GM12878 (cell line): ENCODE results near the gene PCDHGC3.

Source experiments
- GABPA ChIP-seq: IDR thresholded peaks from 2 replicates; pipeline ENCODE4 v1.6.1; 2014; ENCODE audit warnings: antibody characterized with exemption, low read depth, mild to moderate bottlenecking, inconsistent platforms
- JUND ChIP-seq: IDR thresholded peaks from 2 replicates; pipeline ENCODE4 v1.6.1; 2012; ENCODE audit warnings: low read depth, mild to moderate bottlenecking, low read length, improper control_type of control experiment, moderate library complexity
- POLR2A ChIP-seq: IDR thresholded peaks from 2 replicates; pipeline ENCODE4 v1.6.1; 2011; ENCODE audit warnings: low read depth, mild to moderate bottlenecking, low read length
- RAD51 ChIP-seq: fragments of 450-650 bp; IDR thresholded peaks from 2 replicates; pipeline ENCODE4 v1.6.1; 2016; ENCODE audit warnings: moderate library complexity, mild to moderate bottlenecking, inconsistent platforms
- RCOR1 ChIP-seq: conservative IDR thresholded peaks from 2 replicates; pipeline ENCODE4 v1.6.1; 2012; ENCODE audit warnings: low read depth, low read length, improper control_type of control experiment
- RELA ChIP-seq: fragments of 450-650 bp; IDR thresholded peaks from 2 replicates; pipeline ENCODE4 v1.8.0; 2014; ENCODE audit warnings: borderline replicate concordance; ENCODE audit not compliant: partially characterized antibody
- SMC3 ChIP-seq: IDR thresholded peaks from 2 replicates; pipeline ENCODE4 v1.6.1; 2011; ENCODE audit warnings: low read length, improper control_type of control experiment, borderline replicate concordance
- ZNF24 ChIP-seq: fragments of 450-650 bp; IDR thresholded peaks from 2 replicates; pipeline ENCODE4 v1.6.1; 2017; ENCODE audit warnings: antibody characterized with exemption, mild to moderate bottlenecking
- TF ChIP-seq, protein P1 (sequence below), 3 experiments: IDR thresholded peaks in 2 of 3; conservative IDR thresholded peaks in 1 of 3; 2 replicates each; pipeline ENCODE4 v1.5.1; 2011; ENCODE audit warnings: low read depth in 3 of 3, low read length in 3 of 3, mild to moderate bottlenecking in 3 of 3, control low read depth in 2 of 3, moderate library complexity in 2 of 3, inconsistent platforms in 1 of 3, mixed read lengths in 1 of 3; ENCODE audit not compliant: control insufficient read depth in 2 of 3, insufficient read depth in 1 of 3; ENCODE audit errors: extremely low read depth in 1 of 3
- TF ChIP-seq, protein P2 (sequence below): IDR thresholded peaks from 2 replicates; pipeline ENCODE4 v1.6.1; 2011; ENCODE audit warnings: low read depth, mild to moderate bottlenecking, low read length, moderate library complexity, borderline replicate concordance; ENCODE audit errors: extremely low read depth
- TF ChIP-seq, protein P3 (sequence below): IDR thresholded peaks from 2 replicates; pipeline ENCODE4 v1.6.1; 2011; ENCODE audit warnings: low read depth, low read length, improper control_type of control experiment, borderline replicate concordance

GRCh38 chr5:141477044-141477575 is 1.3 kb downstream of the PCDHGC3 start:
- TF ChIP-seq, protein P1, sequence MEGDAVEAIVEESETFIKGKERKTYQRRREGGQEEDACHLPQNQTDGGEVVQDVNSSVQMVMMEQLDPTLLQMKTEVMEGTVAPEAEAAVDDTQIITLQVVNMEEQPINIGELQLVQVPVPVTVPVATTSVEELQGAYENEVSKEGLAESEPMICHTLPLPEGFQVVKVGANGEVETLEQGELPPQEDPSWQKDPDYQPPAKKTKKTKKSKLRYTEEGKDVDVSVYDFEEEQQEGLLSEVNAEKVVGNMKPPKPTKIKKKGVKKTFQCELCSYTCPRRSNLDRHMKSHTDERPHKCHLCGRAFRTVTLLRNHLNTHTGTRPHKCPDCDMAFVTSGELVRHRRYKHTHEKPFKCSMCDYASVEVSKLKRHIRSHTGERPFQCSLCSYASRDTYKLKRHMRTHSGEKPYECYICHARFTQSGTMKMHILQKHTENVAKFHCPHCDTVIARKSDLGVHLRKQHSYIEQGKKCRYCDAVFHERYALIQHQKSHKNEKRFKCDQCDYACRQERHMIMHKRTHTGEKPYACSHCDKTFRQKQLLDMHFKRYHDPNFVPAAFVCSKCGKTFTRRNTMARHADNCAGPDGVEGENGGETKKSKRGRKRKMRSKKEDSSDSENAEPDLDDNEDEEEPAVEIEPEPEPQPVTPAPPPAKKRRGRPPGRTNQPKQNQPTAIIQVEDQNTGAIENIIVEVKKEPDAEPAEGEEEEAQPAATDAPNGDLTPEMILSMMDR (IDR thresholded peaks at IDR 0.05 in 2 of 3, conservative IDR thresholded peaks at IDR 0.05 in 1 of 3; ENCODE audit: control insufficient read depth in 2 of 3, extremely low read depth in 1 of 3, insufficient read depth in 1 of 3, low read depth in 3 of 3, low read length in 3 of 3) = no peak
- no peak for TF ChIP-seq JUND
- no peak for TF ChIP-seq POLR2A
- TF ChIP-seq GABPA = no peak
- TF ChIP-seq, protein P2, sequence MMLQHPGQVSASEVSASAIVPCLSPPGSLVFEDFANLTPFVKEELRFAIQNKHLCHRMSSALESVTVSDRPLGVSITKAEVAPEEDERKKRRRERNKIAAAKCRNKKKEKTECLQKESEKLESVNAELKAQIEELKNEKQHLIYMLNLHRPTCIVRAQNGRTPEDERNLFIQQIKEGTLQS = no peak
- no peak for TF ChIP-seq ZNF24
- TF ChIP-seq RAD51 = no peak
- TF ChIP-seq SMC3 = no peak
- TF ChIP-seq, protein P3, sequence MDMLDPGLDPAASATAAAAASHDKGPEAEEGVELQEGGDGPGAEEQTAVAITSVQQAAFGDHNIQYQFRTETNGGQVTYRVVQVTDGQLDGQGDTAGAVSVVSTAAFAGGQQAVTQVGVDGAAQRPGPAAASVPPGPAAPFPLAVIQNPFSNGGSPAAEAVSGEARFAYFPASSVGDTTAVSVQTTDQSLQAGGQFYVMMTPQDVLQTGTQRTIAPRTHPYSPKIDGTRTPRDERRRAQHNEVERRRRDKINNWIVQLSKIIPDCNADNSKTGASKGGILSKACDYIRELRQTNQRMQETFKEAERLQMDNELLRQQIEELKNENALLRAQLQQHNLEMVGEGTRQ = no peak
- no peak for TF ChIP-seq RCOR1
- TF ChIP-seq RELA = no peak
